ENCODE measurements around the gene ULK2.

The ULK2 gene

GRCh38 chr17:19781488-19782458 lies 86.0 kb downstream of the ULK2 start:
- no peak for TF ChIP-seq CREB5 (CRISPR knock-in tag; IDR thresholded peaks at IDR 0.05; ENCODE audit: low read depth)
- no peak for TF ChIP-seq ZNF565 (CRISPR knock-in tag; conservative IDR thresholded peaks at IDR 0.05; ENCODE audit: low read depth)
- ATAC-seq, result no peak

GRCh38 chr17:19780846-19781245 lies 86.9 kb downstream of the ULK2 start:
- TF ChIP-seq ZFP3 (CRISPR knock-in tag; IDR thresholded peaks at IDR 0.05) (no peak), PPARA (CRISPR knock-in tag; IDR thresholded peaks at IDR 0.05; ENCODE audit: borderline replicate concordance) (no peak), TOX (CRISPR knock-in tag; IDR thresholded peaks at IDR 0.05; ENCODE audit: borderline replicate concordance) (no peak), RARB (CRISPR knock-in tag; IDR thresholded peaks at IDR 0.05) (no peak), TSHZ2 (CRISPR knock-in tag; IDR thresholded peaks at IDR 0.05) (no peak), ISL1 (CRISPR knock-in tag; IDR thresholded peaks at IDR 0.05) (no peak), CSDC2 (CRISPR knock-in tag; IDR thresholded peaks at IDR 0.05) (no peak), ZFP30 (CRISPR knock-in tag; IDR thresholded peaks at IDR 0.05) (no peak)
- ATAC-seq, result no peak

- no peak for ATAC-seq
Observed at GRCh38 chr17:19773534-19773933, 94.2 kb downstream of the ULK2 start.

More at GRCh38 chr17:19773534-19773933, 94.2 kb downstream of the ULK2 start:
- TF ChIP-seq CSDC2 (CRISPR knock-in tag; IDR thresholded peaks at IDR 0.05), result no peak
- TF ChIP-seq CREB5 (CRISPR knock-in tag; IDR thresholded peaks at IDR 0.05; ENCODE audit: low read depth), result no peak
- TF ChIP-seq ZFP30 (CRISPR knock-in tag; IDR thresholded peaks at IDR 0.05), result no peak
- no peak for TF ChIP-seq SNAI2 (CRISPR knock-in tag; IDR thresholded peaks at IDR 0.05)
- no peak for TF ChIP-seq TOX (CRISPR knock-in tag; IDR thresholded peaks at IDR 0.05; ENCODE audit: borderline replicate concordance)
- no peak for TF ChIP-seq GLIS3 (CRISPR knock-in tag; IDR thresholded peaks at IDR 0.05)
- TF ChIP-seq ESRRG (CRISPR knock-in tag; IDR thresholded peaks at IDR 0.05), result no peak
- TF ChIP-seq ZFP3 (CRISPR knock-in tag; IDR thresholded peaks at IDR 0.05), result no peak
- TF ChIP-seq PPARA (CRISPR knock-in tag; IDR thresholded peaks at IDR 0.05; ENCODE audit: borderline replicate concordance), result no peak
- no peak for TF ChIP-seq ZNF565 (CRISPR knock-in tag; conservative IDR thresholded peaks at IDR 0.05; ENCODE audit: low read depth)
- no peak for TF ChIP-seq TCF4 (CRISPR knock-in tag; IDR thresholded peaks at IDR 0.05; ENCODE audit: borderline replicate concordance)
- no peak for TF ChIP-seq CSRNP3 (CRISPR knock-in tag; IDR thresholded peaks at IDR 0.05)
- TF ChIP-seq PATZ1 (CRISPR knock-in tag; IDR thresholded peaks at IDR 0.05; ENCODE audit: borderline replicate concordance), result no peak
- TF ChIP-seq BACH2 (CRISPR knock-in tag; IDR thresholded peaks at IDR 0.05; ENCODE audit: borderline replicate concordance), result no peak
- no peak for TF ChIP-seq POU6F1 (CRISPR knock-in tag; IDR thresholded peaks at IDR 0.05; ENCODE audit: borderline replicate concordance, low read depth)
- no peak for TF ChIP-seq ZNF8 (CRISPR knock-in tag; IDR thresholded peaks at IDR 0.05)
- TF ChIP-seq RARB (CRISPR knock-in tag; IDR thresholded peaks at IDR 0.05), result no peak

Measured in SK-N-SH treated with all-trans-retinoic acid at 6 μM for 48 hours (cell line).